ENCODE results near the gene PNKD. TPM values are rescaled to one million over a fixed set of nuclear protein-coding genes. Genes with fewer than 3 reads are reported as not detected.

PNKD gene
- total and polyA plus RNA-seq, 2 experiments from 2014 or later = 28.2 to 83.3 TPM

GRCh38 chr2:218363736-218364135, 93.4 kb downstream of the PNKD start (continued):
- no peak for TF ChIP-seq EZH2 (IDR thresholded peaks at IDR 0.05; ENCODE audit: low read depth, unreplicated experiment)

- Histone ChIP-seq H3K36me3 (ENCODE audit: insufficient read depth) (no peaks in the 10 kb centered on the region), H3K4me2 (no peak overlapping the region), H3K4me3 (no peak overlapping the region), H3K4me1 (ENCODE audit: insufficient read depth) (no peaks in the 10 kb centered on the region), H2AFZ (no peak overlapping the region), H4K20me1 (replicated peaks; ENCODE audit: insufficient read depth) (no peaks in the 10 kb centered on the region), H3K9me2 (ENCODE audit: insufficient read depth) (no peaks in the 10 kb centered on the region), H3F3A (replicated peaks; ENCODE audit: low read depth) (peaks cover 8% of the 10 kb centered on the region; the same call in 1 of the 2 replicates), H3K27ac (ENCODE audit: low read depth) (no peak overlapping the region), H3K27me3 (ENCODE audit: insufficient read depth) (no peaks in the 10 kb centered on the region), H3K79me2 (replicated peaks; ENCODE audit: insufficient read depth) (no peaks in the 10 kb centered on the region)
- DNase-seq (ENCODE audit: low spot score) = no peak
- H3K4me3 Mint-ChIP-seq = no peak overlapping the region
- no peaks in the 10 kb centered on the region for H3K9me3 Mint-ChIP-seq
- H3K27me3 Mint-ChIP-seq (ENCODE audit: insufficient read depth, low read depth, poor library complexity) = peaks cover 31% of the 10 kb centered on the region
- no peak for ATAC-seq
- H3K27ac Mint-ChIP-seq = no peak overlapping the region
- no peak for TF ChIP-seq POLR2AphosphoS5 (IDR thresholded peaks at IDR 0.05; ENCODE audit: low read depth)
- TF ChIP-seq ZNF114 (CRISPR knock-in tag; IDR thresholded peaks at IDR 0.05) = no peak
- no peak for TF ChIP-seq ZNF462 (CRISPR knock-in tag; IDR thresholded peaks at IDR 0.05)
- no peak for TF ChIP-seq NANOG (IDR thresholded peaks at IDR 0.05; ENCODE audit: borderline replicate concordance)
- TF ChIP-seq REST (IDR thresholded peaks at IDR 0.05; ENCODE audit: unreplicated experiment) = no peak
- TF ChIP-seq EZH2phosphoT487 (IDR thresholded peaks at IDR 0.05; ENCODE audit: unreplicated experiment) = no peak
- no peak for TF ChIP-seq ETS1 (IDR thresholded peaks at IDR 0.05)
- TF ChIP-seq EZH2 (IDR thresholded peaks at IDR 0.05; ENCODE audit: low read depth, unreplicated experiment) = no peak
- TF ChIP-seq CREB1 (CRISPR knock-in tag; IDR thresholded peaks at IDR 0.05; ENCODE audit: low read depth) = no peak
- no peak for TF ChIP-seq ZNF331 (CRISPR knock-in tag; IDR thresholded peaks at IDR 0.05; ENCODE audit: low read depth)
- no peak for TF ChIP-seq CTCF (conservative IDR thresholded peaks at IDR 0.05; ENCODE audit: low read depth in 2 of 2)
- no peaks in the 10 kb centered on the region for H3K36me3 Mint-ChIP-seq (ENCODE audit: low read depth)
- peaks cover 4% of the 10 kb centered on the region; the same call in 2 of the 3 replicates for H3K4me1 Mint-ChIP-seq
These were observed 93.9 kb downstream of the PNKD start for GRCh38 chr2:218364196-218364595.
